Stomach (tissue), 4 donors: ENCODE data around the gene ZNF276.

ENCODE experiments used
- EP300 ChIP-seq: sonication (generic); formaldehyde crosslinking; IDR thresholded peaks from one replicate; pipeline ENCODE4 v1.6.1; 2017; ENCODE audit warnings: antibody characterized with exemption
- POLR2A ChIP-seq, 4 donors: fragments of 450-650 bp; IDR thresholded peaks; one replicate each; pipeline ENCODE4 v1.6.1; 2016; ENCODE audit warnings: antibody characterized with exemption in 4 of 4, control low read depth in 2 of 4, mild to moderate bottlenecking in 1 of 4, moderate library complexity in 1 of 4
- TF ChIP-seq, protein P1 (sequence below), 7 experiments: fragments of 450-650 bp in 4 of 7; fragments of 200-600 bp in 3 of 7; sonication (generic) in 3 of 7; IDR thresholded peaks; one replicate each; pipeline ENCODE4 v1.5.1; 2016 to 2019; ENCODE audit warnings: antibody characterized with exemption in 7 of 7, control low read depth in 2 of 7, mild to moderate bottlenecking in 1 of 7

DNA sequence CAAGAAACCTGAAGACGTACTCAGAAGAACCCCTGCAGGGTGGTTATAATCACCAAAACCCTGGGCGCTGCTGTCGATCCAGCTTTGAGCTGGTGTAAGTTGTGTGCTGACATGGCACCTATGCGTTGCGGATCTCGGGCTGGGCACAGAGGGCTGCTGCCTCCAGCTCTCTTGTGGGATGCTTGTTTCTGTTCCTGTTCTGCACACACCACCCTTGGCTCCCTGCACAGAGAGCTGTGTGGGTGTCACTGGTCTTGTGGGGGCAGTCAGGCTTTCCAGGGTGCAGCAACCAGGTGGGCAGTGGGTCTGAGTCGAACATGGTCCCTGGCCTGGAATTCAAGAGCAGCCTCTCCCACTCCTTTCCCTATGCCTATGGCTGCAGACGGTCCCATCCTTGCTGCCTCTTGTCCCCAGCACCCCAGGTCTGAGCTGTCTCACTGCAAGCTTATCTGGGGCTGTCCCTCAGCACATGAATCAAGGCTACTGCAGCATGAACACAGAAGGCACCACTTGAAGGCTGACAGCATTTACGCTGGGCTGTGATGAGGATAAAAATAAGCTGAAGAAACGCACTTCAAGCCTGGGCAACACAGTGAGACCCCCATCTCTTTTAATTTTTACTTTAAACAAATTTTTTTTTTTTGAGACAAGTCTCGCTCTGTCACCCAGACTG lies 20.1 kb downstream of the ZNF276 start:
- TF ChIP-seq, protein P1, sequence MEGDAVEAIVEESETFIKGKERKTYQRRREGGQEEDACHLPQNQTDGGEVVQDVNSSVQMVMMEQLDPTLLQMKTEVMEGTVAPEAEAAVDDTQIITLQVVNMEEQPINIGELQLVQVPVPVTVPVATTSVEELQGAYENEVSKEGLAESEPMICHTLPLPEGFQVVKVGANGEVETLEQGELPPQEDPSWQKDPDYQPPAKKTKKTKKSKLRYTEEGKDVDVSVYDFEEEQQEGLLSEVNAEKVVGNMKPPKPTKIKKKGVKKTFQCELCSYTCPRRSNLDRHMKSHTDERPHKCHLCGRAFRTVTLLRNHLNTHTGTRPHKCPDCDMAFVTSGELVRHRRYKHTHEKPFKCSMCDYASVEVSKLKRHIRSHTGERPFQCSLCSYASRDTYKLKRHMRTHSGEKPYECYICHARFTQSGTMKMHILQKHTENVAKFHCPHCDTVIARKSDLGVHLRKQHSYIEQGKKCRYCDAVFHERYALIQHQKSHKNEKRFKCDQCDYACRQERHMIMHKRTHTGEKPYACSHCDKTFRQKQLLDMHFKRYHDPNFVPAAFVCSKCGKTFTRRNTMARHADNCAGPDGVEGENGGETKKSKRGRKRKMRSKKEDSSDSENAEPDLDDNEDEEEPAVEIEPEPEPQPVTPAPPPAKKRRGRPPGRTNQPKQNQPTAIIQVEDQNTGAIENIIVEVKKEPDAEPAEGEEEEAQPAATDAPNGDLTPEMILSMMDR (IDR thresholded peaks at IDR 0.05) = no peak
- no peak for TF ChIP-seq EP300
- no peak for TF ChIP-seq POLR2A (IDR thresholded peaks at IDR 0.05)
